ENCODE measurements around the gene RCAN1. TPM values are rescaled to one million over a fixed set of nuclear protein-coding genes. Genes with fewer than 3 reads are reported as not detected.
"Not testable (repeated sequence)": the region's sequence is repeated elsewhere in the genome, so short reads cannot be mapped to it uniquely, and the experiment has no call there.

Gene RCAN1
- total RNA-seq, 2 donors from 2014 or later: 11.7 to 13.3 TPM

- Mint-ChIP-seq H3K4me3 (no peak overlapping the region), H3K9me3 (no peaks in the 10 kb centered on the region), H3K36me3 (ENCODE audit: insufficient read depth in 2 of 2) (no peaks in the 10 kb centered on the region), H3K4me1 (ENCODE audit: low read depth) (peaks cover 31% of the 10 kb centered on the region), H3K27me3 (ENCODE audit: low read depth) (peaks cover 23% of the 10 kb centered on the region), H3K27ac (no peak overlapping the region)
- no peak for ATAC-seq (replicated peaks in 1 of 2)
- no peak for DNase-seq
These were observed 2.9 kb upstream of the RCAN1 start for GRCh38 chr21:34617753-34618339.

GRCh38 chr21:34615487-34615814, 538 bp upstream of the RCAN1 start:
- Mint-ChIP-seq H3K9me3 (no peaks in the 10 kb centered on the region), H3K36me3 (ENCODE audit: insufficient read depth in 2 of 2) (no peaks in the 10 kb centered on the region), H3K27ac (peak overlapping the region; percentile 31), H3K4me1 (ENCODE audit: low read depth) (peaks cover 45% of the 10 kb centered on the region), H3K27me3 (ENCODE audit: low read depth) (peaks cover 23% of the 10 kb centered on the region), H3K4me3 (peak overlapping the region; percentile 88 to 89)
- ATAC-seq (replicated peaks in 1 of 2) (peak; percentile 3 to 12), DNase-seq (no peak)

- Mint-ChIP-seq H3K27ac (no peak overlapping the region), H3K4me3 (peak overlapping the region; percentile 84 to 87)
These were observed 960 bp downstream of the RCAN1 start for GRCh38 chr21:34613679-34614627.

GRCh38 chr21:34612557-34612956, 2.4 kb downstream of the RCAN1 start:
- Mint-ChIP-seq H3K9me3 (no peaks in the 10 kb centered on the region), H3K27me3 (ENCODE audit: low read depth) (peaks cover 19% of the 10 kb centered on the region), H3K4me1 (ENCODE audit: low read depth) (peaks cover 43% of the 10 kb centered on the region), H3K4me3 (peak overlapping the region in 1 of 2 donors; percentile 19), H3K36me3 (ENCODE audit: insufficient read depth in 2 of 2) (no peaks in the 10 kb centered on the region), H3K27ac (no peak overlapping the region)
- DNase-seq (no peak), ATAC-seq (replicated peaks in 1 of 2) (no peak)

More at GRCh38 chr21:34613679-34614627, 960 bp downstream of the RCAN1 start:
- peaks cover 45% of the 10 kb centered on the region for H3K4me1 Mint-ChIP-seq (ENCODE audit: low read depth)
- peaks cover 23% of the 10 kb centered on the region for H3K27me3 Mint-ChIP-seq (ENCODE audit: low read depth)
- ATAC-seq (replicated peaks in 1 of 2) (no peak), DNase-seq (no peak)
- no peaks in the 10 kb centered on the region for H3K9me3 Mint-ChIP-seq
- H3K36me3 Mint-ChIP-seq (ENCODE audit: insufficient read depth in 2 of 2): no peaks in the 10 kb centered on the region

- Mint-ChIP-seq H3K27ac (no peak overlapping the region), H3K36me3 (ENCODE audit: insufficient read depth in 2 of 2) (no peaks in the 10 kb centered on the region), H3K9me3 (no peaks in the 10 kb centered on the region), H3K4me3 (no peak overlapping the region), H3K27me3 (ENCODE audit: low read depth) (peaks cover 14% of the 10 kb centered on the region), H3K4me1 (ENCODE audit: low read depth) (peaks cover 39% of the 10 kb centered on the region)
- no peak for ATAC-seq (replicated peaks in 1 of 2)
- no peak for DNase-seq
These were observed 2.9 kb downstream of the RCAN1 start for GRCh38 chr21:34612056-34612455.

GRCh38 chr21:34611528-34611927, 3.4 kb downstream of the RCAN1 start:
- Mint-ChIP-seq H3K9me3 (no peaks in the 10 kb centered on the region), H3K4me3 (no peak overlapping the region), H3K27ac (no peak overlapping the region), H3K27me3 (ENCODE audit: low read depth) (peaks cover 14% of the 10 kb centered on the region), H3K36me3 (ENCODE audit: insufficient read depth in 2 of 2) (no peaks in the 10 kb centered on the region), H3K4me1 (ENCODE audit: low read depth) (peaks cover 37% of the 10 kb centered on the region)
- no peak for ATAC-seq (replicated peaks in 1 of 2)
- DNase-seq: no peak

GRCh38 chr21:34609933-34610549, 4.9 kb downstream of the RCAN1 start:
- Mint-ChIP-seq H3K27me3 (ENCODE audit: low read depth) (peaks cover 14% of the 10 kb centered on the region), H3K9me3 (no peaks in the 10 kb centered on the region), H3K36me3 (ENCODE audit: insufficient read depth in 2 of 2) (no peaks in the 10 kb centered on the region), H3K27ac (no peak overlapping the region), H3K4me1 (ENCODE audit: low read depth) (peaks cover 26% of the 10 kb centered on the region), H3K4me3 (no peak overlapping the region)
- ATAC-seq (replicated peaks in 1 of 2) (no peak), DNase-seq (no peak)

- peak in 1 of 2 donors; percentile 5 for DNase-seq
- H3K27ac Mint-ChIP-seq: no peak overlapping the region
- H3K4me1 Mint-ChIP-seq (ENCODE audit: low read depth): peaks cover 26% of the 10 kb centered on the region
- no peak overlapping the region for H3K4me3 Mint-ChIP-seq
- H3K36me3 Mint-ChIP-seq (ENCODE audit: insufficient read depth in 2 of 2): no peaks in the 10 kb centered on the region
- peaks cover 14% of the 10 kb centered on the region for H3K27me3 Mint-ChIP-seq (ENCODE audit: low read depth)
- H3K9me3 Mint-ChIP-seq: no peaks in the 10 kb centered on the region
- peak; percentile 58 to 80 for ATAC-seq (replicated peaks in 1 of 2)
These were observed 5.5 kb downstream of the RCAN1 start for GRCh38 chr21:34609244-34609932.

- ATAC-seq (replicated peaks in 1 of 2); H3K4me3 Mint-ChIP-seq; H3K27ac Mint-ChIP-seq; H3K27me3 Mint-ChIP-seq (ENCODE audit: low read depth); H3K4me1 Mint-ChIP-seq (ENCODE audit: low read depth); H3K9me3 Mint-ChIP-seq; DNase-seq; H3K36me3 Mint-ChIP-seq (ENCODE audit: insufficient read depth in 2 of 2): not testable (repeated sequence)
These were observed 7.5 kb downstream of the RCAN1 start for GRCh38 chr21:34607376-34607775.

- Mint-ChIP-seq H3K27ac (no peak overlapping the region), H3K9me3 (no peaks in the 10 kb centered on the region), H3K4me3 (no peak overlapping the region), H3K27me3 (ENCODE audit: low read depth) (no peaks in the 10 kb centered on the region), H3K4me1 (ENCODE audit: low read depth) (peaks cover 2% of the 10 kb centered on the region), H3K36me3 (ENCODE audit: insufficient read depth in 2 of 2) (no peaks in the 10 kb centered on the region)
- no peak for DNase-seq
- no peak for ATAC-seq (replicated peaks in 1 of 2)
These were observed 8.3 kb downstream of the RCAN1 start for GRCh38 chr21:34606621-34607020.

- no peaks in the 10 kb centered on the region for H3K27me3 Mint-ChIP-seq (ENCODE audit: low read depth)
- DNase-seq (no peak), ATAC-seq (replicated peaks in 1 of 2) (no peak)
- H3K4me1 Mint-ChIP-seq (ENCODE audit: low read depth): no peaks in the 10 kb centered on the region
- no peaks in the 10 kb centered on the region for H3K9me3 Mint-ChIP-seq
- no peaks in the 10 kb centered on the region for H3K36me3 Mint-ChIP-seq (ENCODE audit: insufficient read depth in 2 of 2)
- no peak overlapping the region for H3K4me3 Mint-ChIP-seq
- H3K27ac Mint-ChIP-seq: no peak overlapping the region
These were observed 8.9 kb downstream of the RCAN1 start for GRCh38 chr21:34606051-34606450.

- H3K27me3 Mint-ChIP-seq (ENCODE audit: low read depth); ATAC-seq (replicated peaks in 1 of 2); H3K36me3 Mint-ChIP-seq (ENCODE audit: insufficient read depth in 2 of 2); H3K4me1 Mint-ChIP-seq (ENCODE audit: low read depth); H3K27ac Mint-ChIP-seq; H3K9me3 Mint-ChIP-seq; DNase-seq; H3K4me3 Mint-ChIP-seq: not testable (repeated sequence)
These were observed 10.0 kb downstream of the RCAN1 start for GRCh38 chr21:34604956-34605355.

GRCh38 chr21:34604556-34604955, 10.4 kb downstream of the RCAN1 start:
- ATAC-seq (replicated peaks in 1 of 2): no peak
- H3K4me1 Mint-ChIP-seq (ENCODE audit: low read depth): peaks cover 8% of the 10 kb centered on the region
- peaks cover 5% of the 10 kb centered on the region for H3K27me3 Mint-ChIP-seq (ENCODE audit: low read depth)
- H3K27ac Mint-ChIP-seq: no peak overlapping the region
- no peaks in the 10 kb centered on the region for H3K9me3 Mint-ChIP-seq
- DNase-seq: no peak
- no peak overlapping the region for H3K4me3 Mint-ChIP-seq
- no peaks in the 10 kb centered on the region for H3K36me3 Mint-ChIP-seq (ENCODE audit: insufficient read depth in 2 of 2)

All from activated T-cell treated with anti-CD3 and anti-CD28 coated beads, Interleukin-2, amount 50 U/mL, for 72 hours (primary cell).